Activated CD4-positive, alpha-beta T cell treated with anti-CD3 and anti-CD28 coated beads for 48 hours (primary cell): ENCODE results near the gene RARS1.

ENCODE experiments used
- DNase-seq: peaks from one replicate; pipeline ENCODE4 v3.0.0-alpha.2; 2020

RARS1 gene

GRCh38 chr5:168486136-168486879 is at the start of gene RARS1:
Gene RARS1, plus strand, starts transcription at chr5:168486471. Its CDS starts 28 bp downstream, at chr5:168486499.
- DNase-seq: peak; percentile 94

- DNase-seq: no peak
Measured at GRCh38 chr5:168438349-168438748, 47.9 kb upstream of the RARS1 start.

- no peak for DNase-seq
Measured at GRCh38 chr5:168443533-168443932, 42.7 kb upstream of the RARS1 start.

GRCh38 chr5:168443950-168444700 is 42.1 kb upstream of the RARS1 start:
- DNase-seq: no peak

GRCh38 chr5:168446983-168447619 is 39.2 kb upstream of the RARS1 start:
- DNase-seq: no peak

- DNase-seq: no peak
Measured at GRCh38 chr5:168447808-168448207, 38.5 kb upstream of the RARS1 start.

- DNase-seq: no peak
Measured at GRCh38 chr5:168449166-168449565, 37.1 kb upstream of the RARS1 start.

GRCh38 chr5:168451565-168451964 is 34.7 kb upstream of the RARS1 start:
- DNase-seq: no peak

- DNase-seq: no peak
Measured at GRCh38 chr5:168455201-168455600, 31.1 kb upstream of the RARS1 start.

GRCh38 chr5:168457542-168457941 is 28.7 kb upstream of the RARS1 start:
- no peak for DNase-seq

GRCh38 chr5:168460606-168461005 is 25.7 kb upstream of the RARS1 start:
- DNase-seq: no peak

- DNase-seq: no peak
Measured at GRCh38 chr5:168463081-168463480, 23.2 kb upstream of the RARS1 start.

- DNase-seq: no peak
Measured at GRCh38 chr5:168464214-168464613, 22.1 kb upstream of the RARS1 start.

GRCh38 chr5:168464641-168465040 is 21.6 kb upstream of the RARS1 start:
- no peak for DNase-seq

GRCh38 chr5:168467755-168468330 is 18.4 kb upstream of the RARS1 start:
- no peak for DNase-seq

GRCh38 chr5:168468836-168469235 is 17.4 kb upstream of the RARS1 start:
- DNase-seq: no peak

- no peak for DNase-seq
Measured at GRCh38 chr5:168469816-168470215, 16.5 kb upstream of the RARS1 start.

- DNase-seq: no peak
Measured at GRCh38 chr5:168471785-168472184, 14.5 kb upstream of the RARS1 start.

- no peak for DNase-seq
Measured at GRCh38 chr5:168472329-168472728, 13.9 kb upstream of the RARS1 start.

- DNase-seq: no peak
Measured at GRCh38 chr5:168474319-168474718, 12.0 kb upstream of the RARS1 start.

- no peak for DNase-seq
Measured at GRCh38 chr5:168477060-168477459, 9.2 kb upstream of the RARS1 start.

GRCh38 chr5:168479166-168479565 is 7.1 kb upstream of the RARS1 start:
- DNase-seq: no peak

GRCh38 chr5:168480601-168481000 is 5.7 kb upstream of the RARS1 start:
- no peak for DNase-seq
